GM18907 (cell line): Measurements from ENCODE around the gene FAXC.
"Not testable (repeated sequence)": the region's sequence is repeated elsewhere in the genome, so short reads cannot be mapped to it uniquely, and the experiment has no call there.

ENCODE experiments used
- ATAC-seq: cut with Tn5 transposase; IDR thresholded peaks from one replicate; pipeline ENCODE4 v1.9.1; 2021; ENCODE audit warnings: mild to moderate bottlenecking, moderate library complexity; ENCODE audit not compliant: unreplicated experiment

Gene FAXC

GRCh38 chr6:99289701-99290100, 59.8 kb downstream of the FAXC start:
- no peak for ATAC-seq

DNA sequence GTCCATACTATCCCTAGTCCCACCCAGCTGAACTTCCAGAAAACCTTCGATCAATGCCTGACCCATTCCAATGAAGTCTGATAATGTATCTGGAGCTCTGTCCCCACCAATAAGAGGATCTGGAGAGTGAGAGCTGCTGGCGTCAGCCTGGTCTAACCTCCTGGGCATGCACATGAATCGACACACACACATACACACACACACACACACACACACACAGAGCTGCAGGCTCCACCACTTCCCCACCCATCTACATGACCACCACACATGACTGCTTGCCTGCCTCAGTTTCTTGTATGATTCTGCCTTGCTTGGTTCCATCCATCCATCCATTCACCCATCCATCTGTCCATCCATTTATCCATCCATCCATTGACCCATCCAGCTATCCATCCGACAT, 60.8 kb downstream of the FAXC start:
- no peak for ATAC-seq

DNA sequence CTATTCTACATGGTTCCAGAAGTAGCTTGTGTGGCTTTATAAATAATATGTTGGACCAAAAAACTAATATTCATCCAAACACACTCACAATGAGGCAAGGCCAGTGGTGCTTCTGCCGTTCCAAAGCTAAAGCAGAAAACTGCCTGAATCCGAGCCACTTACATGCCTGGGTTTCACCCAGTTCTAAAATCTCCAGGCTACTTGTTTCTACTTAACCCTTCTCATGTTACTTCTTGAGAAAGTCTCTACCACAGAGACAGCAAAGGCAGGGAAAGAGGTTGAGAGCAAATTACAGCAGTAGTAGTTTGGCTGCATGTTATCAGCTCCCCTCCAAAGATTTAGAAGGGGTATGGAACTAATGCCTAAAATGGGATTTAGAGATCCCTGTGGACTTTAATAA, 62.0 kb downstream of the FAXC start:
- ATAC-seq: no peak

GRCh38 chr6:99285881-99286280, 63.6 kb downstream of the FAXC start:
- no peak for ATAC-seq

GRCh38 chr6:99282479-99283062, 66.9 kb downstream of the FAXC start:
- ATAC-seq: peak; percentile 56

- ATAC-seq: no peak
These were observed 72.7 kb downstream of the FAXC start for GRCh38 chr6:99276747-99277146.

GRCh38 chr6:99270826-99271225, 78.6 kb downstream of the FAXC start:
- ATAC-seq: no peak

- ATAC-seq: no peak
These were observed 79.4 kb downstream of the FAXC start for GRCh38 chr6:99270030-99270429.

DNA sequence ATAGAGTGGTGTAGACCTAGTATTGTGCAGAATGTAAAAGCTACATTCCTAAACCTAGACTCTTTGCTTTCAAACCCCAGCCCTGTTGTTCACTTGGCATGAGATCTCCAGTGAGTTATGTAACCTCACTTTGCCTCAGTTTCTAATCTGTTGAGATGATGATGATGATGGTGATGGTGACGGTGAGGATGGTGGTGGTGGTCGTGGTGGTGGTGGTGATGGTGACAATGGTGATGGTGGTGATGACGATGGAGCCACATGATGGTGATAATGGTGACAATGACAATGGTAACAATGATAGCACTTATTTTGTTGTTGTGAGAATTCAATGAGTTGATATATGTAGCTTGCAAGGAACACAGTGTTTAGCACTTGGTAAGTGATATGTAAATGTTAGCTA, 80.3 kb downstream of the FAXC start:
- no peak for ATAC-seq

GRCh38 chr6:99266996-99267395, 82.5 kb downstream of the FAXC start:
- ATAC-seq: not testable (repeated sequence)

GRCh38 chr6:99265447-99265846, 84.0 kb downstream of the FAXC start:
- ATAC-seq: not testable (repeated sequence)

DNA sequence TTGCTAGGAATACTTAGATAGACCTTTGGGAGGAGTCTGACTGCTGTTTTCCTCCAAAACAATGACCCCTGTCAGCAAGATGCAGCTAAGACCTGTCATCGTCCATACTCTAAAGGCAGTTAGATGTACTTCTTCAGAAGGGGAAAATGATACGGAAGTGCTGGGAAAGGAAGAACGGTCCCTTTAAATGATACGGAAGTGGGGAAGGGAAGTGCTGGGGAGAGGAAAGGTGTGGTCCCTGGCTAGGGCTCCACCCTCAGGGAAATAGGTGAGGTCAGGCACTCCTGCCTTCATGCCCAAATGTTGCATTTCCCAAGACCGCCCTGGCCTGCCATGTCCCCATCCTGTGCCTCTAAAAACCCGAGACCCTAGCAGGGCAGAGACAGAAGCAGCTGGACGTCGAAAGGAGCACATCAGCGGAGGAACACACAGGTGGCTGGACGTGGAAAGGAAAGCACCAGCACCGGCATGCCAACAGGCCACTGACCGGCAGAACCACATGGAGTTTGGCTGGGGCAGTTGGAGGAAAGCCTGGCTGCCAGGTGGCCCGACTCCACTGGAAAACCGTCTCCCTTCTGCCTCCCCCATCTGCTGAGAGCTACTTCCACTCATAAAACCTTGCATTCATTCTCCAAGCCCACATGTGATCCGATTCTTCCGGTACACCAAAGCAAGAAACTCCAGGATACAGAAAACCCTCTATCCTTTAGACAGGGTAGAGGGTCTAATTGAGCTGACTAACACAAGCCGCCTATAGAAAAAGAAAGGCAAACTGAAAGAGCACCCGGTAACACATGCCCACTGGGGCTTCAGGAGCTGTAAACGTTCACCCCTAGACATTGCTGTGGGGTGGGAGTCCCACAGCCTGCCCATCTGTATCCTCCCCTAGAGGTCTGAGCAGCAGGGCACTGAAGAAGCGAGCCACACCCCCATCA, 94.6 kb downstream of the FAXC start:
- ATAC-seq: no peak

- ATAC-seq: no peak
These were observed 96.2 kb downstream of the FAXC start for GRCh38 chr6:99253271-99253670.

DNA sequence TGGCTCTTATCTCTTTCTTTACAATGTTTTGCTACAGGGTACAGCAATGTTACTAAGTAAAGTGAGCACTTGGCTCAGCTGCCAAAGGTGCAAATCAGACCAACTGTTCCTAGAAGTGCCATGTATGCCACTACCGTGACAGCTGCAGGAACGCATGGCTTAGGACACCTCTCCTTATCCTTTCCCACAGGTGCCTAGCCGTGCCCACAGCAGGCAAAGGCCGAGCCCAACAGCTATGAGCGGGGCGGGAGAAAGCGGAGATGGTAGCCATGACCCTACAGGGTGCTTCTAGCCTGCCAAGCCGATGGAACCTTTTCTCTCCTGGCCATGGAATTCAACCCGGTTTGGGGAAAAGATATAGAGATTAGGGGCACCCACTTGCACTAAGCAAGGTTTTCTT, 97.1 kb downstream of the FAXC start:
- ATAC-seq: no peak

GRCh38 chr6:99250476-99250875, 99.0 kb downstream of the FAXC start:
- ATAC-seq: no peak

DNA sequence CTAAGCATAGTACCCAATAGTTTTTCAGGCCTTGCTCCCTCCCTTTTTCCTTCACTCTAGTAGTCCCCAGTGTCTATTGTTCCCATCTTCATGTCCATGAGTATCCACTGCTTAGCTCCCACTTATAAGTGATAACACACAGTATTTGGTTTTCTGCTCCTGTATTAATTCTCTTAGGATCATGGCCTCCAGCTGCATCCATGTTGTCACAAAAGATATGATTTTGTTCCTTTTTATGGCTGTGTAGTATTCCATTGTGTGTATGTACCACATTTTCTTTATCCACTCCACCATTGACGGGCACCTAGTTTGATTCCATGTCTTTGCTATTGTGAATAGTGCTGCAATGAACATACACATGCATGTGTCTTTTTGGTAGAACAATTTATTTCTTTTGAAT, 102.9 kb downstream of the FAXC start:
- no peak for ATAC-seq

- no peak for ATAC-seq
These were observed 107.5 kb downstream of the FAXC start for GRCh38 chr6:99241905-99242534.

DNA sequence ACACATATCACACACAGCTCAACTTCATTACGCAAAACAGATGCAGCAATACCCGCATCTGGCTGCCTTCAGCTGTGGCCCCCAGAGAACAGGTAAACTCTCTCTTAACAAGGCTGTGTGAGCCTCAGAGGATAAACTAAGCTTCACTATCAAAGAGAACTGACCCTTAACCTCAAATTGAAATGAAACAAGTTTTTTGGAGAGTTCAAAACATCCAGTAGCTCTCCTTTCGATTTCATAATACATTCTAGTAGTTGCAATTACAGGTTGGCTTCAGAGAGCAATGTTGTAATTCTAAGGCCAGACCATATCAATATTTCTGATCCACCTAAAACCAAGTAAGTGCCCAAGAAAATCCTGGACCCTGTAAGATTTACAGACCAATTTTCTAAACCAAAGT, 113.5 kb downstream of the FAXC start:
- ATAC-seq: no peak

GRCh38 chr6:99233219-99233618, 116.3 kb downstream of the FAXC start:
- ATAC-seq: no peak

GRCh38 chr6:99232056-99232455, 117.4 kb downstream of the FAXC start:
- no peak for ATAC-seq

GRCh38 chr6:99225172-99225571, 124.3 kb downstream of the FAXC start:
- no peak for ATAC-seq
